Renal pelvis (tissue), 12 donors: Measurements from ENCODE around the gene ASTL. TPM values are rescaled to one million over a fixed set of nuclear protein-coding genes. Genes with fewer than 3 reads are reported as not detected.
"Not testable (repeated sequence)": the region's sequence is repeated elsewhere in the genome, so short reads cannot be mapped to it uniquely, and the experiment has no call there.

Source experiments
- DNase-seq: peaks from one replicate; pipeline ENCODE4 v3.0.0-alpha.2; 2013
- long read RNA-seq, 16 experiments: transcript quantifications; one replicate each; lab custom pipeline, GENCODE V29; 2026
- polyA plus RNA-seq, 3 donors: library from polyadenylated mRNA; unstranded; fragments of 120-200 nt; gene quantifications; one replicate each; pipeline ENCODE4 v1.2.1, GENCODE V29; 2013; ENCODE audit not compliant: insufficient read length in 3 of 3

ASTL gene
- polyA plus RNA-seq, result under 1 TPM in 2 of 3 donors, not detected in 1; 0.18 to 0.23 TPM
- long read RNA-seq, donor 1, result 0 reads
- long read RNA-seq, donor 2, result 0 reads
- long read RNA-seq, donor 3, result 0 reads
- long read RNA-seq, donor 4, result 0 reads
- long read RNA-seq, donor 5, result 0 reads
- long read RNA-seq, donor 6, result 0 reads
- long read RNA-seq, donor 7, result 0 reads
- long read RNA-seq, donor 8, result 0 reads
- long read RNA-seq, donor 9, result 0 reads
- long read RNA-seq, donor 10, result 0 reads
- long read RNA-seq, donor 11, result 0 reads
- long read RNA-seq, donor 12, result 0 reads
- long read RNA-seq, donor 13, result 0 reads
- long read RNA-seq, donor 14, result 0 reads
- long read RNA-seq, donor 15, result 0 reads
- long read RNA-seq, donor 16, result 0 reads

- DNase-seq, result no peak
These were observed at the start of gene ASTL for GRCh38 chr2:96138179-96139145. Gene ASTL (minus strand): TSS chr2:96138502. CDS start chr2:96138436, 66 bp downstream.

GRCh38 chr2:96186562-96186961 lies 48.3 kb upstream of the ASTL start:
- no peak for DNase-seq

GRCh38 chr2:96185516-96185915 lies 47.2 kb upstream of the ASTL start:
- no peak for DNase-seq

- no peak for DNase-seq
These were observed 46.7 kb upstream of the ASTL start for GRCh38 chr2:96184989-96185388.

- DNase-seq, result no peak
These were observed 45.9 kb upstream of the ASTL start for GRCh38 chr2:96184188-96184587.

- DNase-seq, result no peak
These were observed 43.2 kb upstream of the ASTL start for GRCh38 chr2:96181529-96181928.

GRCh38 chr2:96180521-96180920 lies 42.2 kb upstream of the ASTL start:
- no peak for DNase-seq

GRCh38 chr2:96180002-96180401 lies 41.7 kb upstream of the ASTL start:
- DNase-seq, result no peak

- no peak for DNase-seq
These were observed 38.4 kb upstream of the ASTL start for GRCh38 chr2:96176661-96177060.

GRCh38 chr2:96175951-96176350 lies 37.6 kb upstream of the ASTL start:
- DNase-seq, result no peak

GRCh38 chr2:96174251-96175144 lies 36.2 kb upstream of the ASTL start:
- DNase-seq, result peak; percentile 45

GRCh38 chr2:96171831-96172230 lies 33.5 kb upstream of the ASTL start:
- DNase-seq, result no peak

GRCh38 chr2:96170626-96171025 lies 32.3 kb upstream of the ASTL start:
- no peak for DNase-seq

GRCh38 chr2:96169868-96170507 lies 31.7 kb upstream of the ASTL start:
- no peak for DNase-seq

GRCh38 chr2:96167407-96168013 lies 29.2 kb upstream of the ASTL start:
- no peak for DNase-seq

GRCh38 chr2:96164459-96165184 lies 26.3 kb upstream of the ASTL start:
- DNase-seq, result no peak

- no peak for DNase-seq
These were observed 25.6 kb upstream of the ASTL start for GRCh38 chr2:96163768-96164429.

- DNase-seq, result no peak
These were observed 25.1 kb upstream of the ASTL start for GRCh38 chr2:96163415-96163767.

- no peak for DNase-seq
These were observed 23.6 kb upstream of the ASTL start for GRCh38 chr2:96161898-96162297.

- not testable (repeated sequence) for DNase-seq
These were observed 22.1 kb upstream of the ASTL start for GRCh38 chr2:96160366-96160765.
